HG03558 (cell line): ENCODE measurements around the gene USP6NL.
A peak's percentile ranks its signal among the peaks of the same experiment; 100 is the strongest.

Experiments
- ATAC-seq: cut with Tn5 transposase; IDR thresholded peaks from one replicate; pipeline ENCODE4 v1.9.1; 2021; ENCODE audit warnings: moderate number of reproducible peaks; ENCODE audit not compliant: unreplicated experiment; ENCODE audit errors: extremely low read depth

Gene USP6NL

GRCh38 chr10:11527691-11528255 lies 83.7 kb downstream of the USP6NL start:
- ATAC-seq = no peak

- no peak for ATAC-seq
Observed at GRCh38 chr10:11527068-11527467, 84.4 kb downstream of the USP6NL start.

- no peak for ATAC-seq
Observed at GRCh38 chr10:11525503-11525902, 85.9 kb downstream of the USP6NL start.

GRCh38 chr10:11522821-11523245 lies 88.6 kb downstream of the USP6NL start:
- ATAC-seq = no peak

- no peak for ATAC-seq
Observed at GRCh38 chr10:11521860-11522259, 89.6 kb downstream of the USP6NL start.

- ATAC-seq = no peak
Observed at GRCh38 chr10:11520892-11521291, 90.6 kb downstream of the USP6NL start.

- ATAC-seq = no peak
Observed at GRCh38 chr10:11517150-11517549, 94.3 kb downstream of the USP6NL start.

GRCh38 chr10:11516431-11516746 lies 95.1 kb downstream of the USP6NL start:
- peak; percentile 39 for ATAC-seq

GRCh38 chr10:11515596-11516430 lies 95.6 kb downstream of the USP6NL start:
- ATAC-seq = peak; percentile 37

GRCh38 chr10:11513727-11514126 lies 97.7 kb downstream of the USP6NL start:
- no peak for ATAC-seq

- no peak for ATAC-seq
Observed at GRCh38 chr10:11512596-11512995, 98.9 kb downstream of the USP6NL start.

- no peak for ATAC-seq
Observed at GRCh38 chr10:11511321-11511720, 100.1 kb downstream of the USP6NL start.

GRCh38 chr10:11510736-11511135 lies 100.7 kb downstream of the USP6NL start:
- no peak for ATAC-seq

- no peak for ATAC-seq
Observed at GRCh38 chr10:11510281-11510680, 101.2 kb downstream of the USP6NL start.

GRCh38 chr10:11509036-11509435 lies 102.4 kb downstream of the USP6NL start:
- ATAC-seq = no peak

- ATAC-seq = no peak
Observed at GRCh38 chr10:11506247-11506789, 105.1 kb downstream of the USP6NL start.

- no peak for ATAC-seq
Observed at GRCh38 chr10:11505639-11506038, 105.8 kb downstream of the USP6NL start.

GRCh38 chr10:11504566-11505285 lies 106.7 kb downstream of the USP6NL start:
- no peak for ATAC-seq

GRCh38 chr10:11501600-11501999 lies 109.8 kb downstream of the USP6NL start:
- no peak for ATAC-seq

GRCh38 chr10:11499425-11500071 lies 111.9 kb downstream of the USP6NL start:
- ATAC-seq = no peak

GRCh38 chr10:11498399-11498798 lies 113.1 kb downstream of the USP6NL start:
- no peak for ATAC-seq
